ENCODE results near the gene TMEM170A. TPM values are rescaled to one million over a fixed set of nuclear protein-coding genes. Genes with fewer than 3 reads are reported as not detected.

Gene TMEM170A
- polyA plus RNA-seq, 1 donor: 50.1 TPM

- DNase-seq: no peak
Measured at GRCh38 chr16:75482434-75483205, 18.1 kb upstream of the TMEM170A start.

GRCh38 chr16:75481475-75481874, 17.0 kb upstream of the TMEM170A start:
- DNase-seq: no peak

- no peak for DNase-seq
Measured at GRCh38 chr16:75479421-75479990, 15.0 kb upstream of the TMEM170A start.

DNA sequence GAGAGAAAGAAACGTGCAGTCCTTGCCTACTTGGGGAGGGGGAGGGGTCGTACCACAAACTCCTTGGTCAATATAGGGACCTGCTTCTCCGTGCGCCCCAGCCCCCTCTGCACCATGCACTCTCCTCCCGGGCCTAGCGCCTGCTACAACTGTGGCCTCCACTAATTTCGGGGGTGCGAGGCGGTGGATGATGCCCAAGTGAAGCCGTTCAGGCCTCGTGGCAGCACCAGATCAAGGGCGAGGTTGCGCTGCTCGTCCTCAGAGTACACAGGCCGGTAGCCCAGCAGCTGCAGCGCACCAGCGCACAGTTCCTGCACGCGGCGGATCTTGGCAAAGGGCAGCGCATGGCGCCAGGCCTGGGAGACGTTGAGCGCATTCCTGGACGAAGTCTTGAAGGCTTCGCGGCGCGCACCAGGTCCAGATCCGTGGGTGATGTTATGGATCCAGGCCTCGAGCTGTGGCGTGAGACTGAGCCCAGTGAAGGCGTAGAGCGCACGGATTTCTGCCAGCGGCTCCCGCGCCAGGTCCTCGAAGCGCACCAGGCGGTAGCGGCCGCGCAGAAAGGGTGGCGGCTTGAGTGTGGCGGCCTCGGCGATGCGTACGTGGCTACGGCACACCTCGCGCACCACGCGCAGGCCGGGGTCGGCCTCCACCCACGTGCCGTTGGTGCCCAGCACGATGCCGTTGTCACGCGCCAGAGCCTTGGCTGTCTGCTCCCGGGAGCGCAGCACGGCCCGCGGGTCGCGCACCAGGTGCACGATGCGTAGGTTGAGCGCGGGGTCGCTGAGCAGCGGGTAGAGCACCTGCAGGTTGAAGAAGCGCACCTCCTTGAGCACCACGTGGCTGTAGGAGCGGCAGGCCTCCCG, 14.2 kb upstream of the TMEM170A start:
- DNase-seq: no peak

GRCh38 chr16:75477680-75478473, 13.4 kb upstream of the TMEM170A start:
- DNase-seq: no peak

- no peak for DNase-seq
Measured at GRCh38 chr16:75476817-75477216, 12.3 kb upstream of the TMEM170A start.

DNA sequence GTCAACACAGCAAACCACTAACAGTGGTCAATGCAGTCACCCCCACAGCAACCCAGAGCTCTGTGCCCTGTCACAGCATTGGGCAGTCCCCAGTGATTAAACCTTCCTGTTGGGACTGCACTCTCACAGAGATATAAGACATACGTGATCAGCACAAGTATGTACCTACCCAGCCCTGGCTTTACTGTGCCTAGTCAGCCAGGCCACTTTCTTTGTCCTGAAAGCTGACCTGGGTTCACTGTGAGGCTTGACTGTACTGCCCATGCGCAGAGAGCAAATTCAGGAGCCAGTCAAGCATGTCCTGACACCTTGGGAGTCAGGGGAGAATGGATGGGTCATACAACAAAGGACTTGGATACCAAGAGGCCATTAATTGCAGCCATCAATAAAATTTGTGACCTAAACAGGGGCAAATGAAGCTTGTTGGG, 10.9 kb upstream of the TMEM170A start:
- no peak for DNase-seq

- DNase-seq: no peak
Measured at GRCh38 chr16:75472908-75473877, 8.7 kb upstream of the TMEM170A start.

DNA sequence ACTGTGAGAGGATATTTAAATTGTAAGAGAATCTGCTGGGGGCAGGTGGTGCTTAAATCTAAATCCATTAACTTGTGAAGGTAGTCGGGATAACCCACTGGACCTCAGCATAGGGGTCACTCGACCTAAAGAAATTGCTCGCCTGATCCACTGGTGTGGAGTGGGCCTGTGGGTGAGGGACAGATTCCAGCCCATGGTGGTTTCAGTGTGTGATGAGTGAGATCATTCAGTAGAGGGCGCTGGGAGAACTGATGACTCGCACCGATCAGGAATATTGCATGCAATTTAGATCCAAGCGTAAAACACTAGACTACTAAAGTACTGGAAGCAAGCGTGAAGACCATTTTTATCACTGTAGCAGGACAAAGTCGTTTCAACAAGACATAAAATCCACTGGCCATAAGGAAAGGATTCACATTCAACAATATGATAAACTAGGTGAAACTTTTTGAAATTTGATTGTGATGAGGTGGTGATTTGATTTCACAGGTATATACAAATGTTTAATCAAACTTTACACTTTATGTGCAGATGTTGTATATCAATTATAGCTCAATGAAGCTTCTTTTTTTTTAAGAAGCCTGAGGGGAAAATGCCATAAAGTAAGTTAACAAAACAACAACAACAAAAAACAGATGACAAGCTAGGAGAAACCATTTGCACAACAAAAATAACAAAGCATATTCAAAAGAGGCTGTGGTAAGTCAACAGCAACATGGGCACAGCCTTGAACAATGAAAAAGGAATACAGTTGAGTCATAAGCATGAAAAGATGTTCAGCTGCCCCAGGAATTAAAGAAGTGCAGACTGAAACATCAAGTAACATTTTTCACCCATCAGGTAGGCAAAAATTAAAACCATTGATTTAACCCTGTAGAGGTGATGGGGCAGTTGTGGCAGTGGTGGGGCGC, 7.5 kb upstream of the TMEM170A start:
- DNase-seq: peak; percentile 60

DNA sequence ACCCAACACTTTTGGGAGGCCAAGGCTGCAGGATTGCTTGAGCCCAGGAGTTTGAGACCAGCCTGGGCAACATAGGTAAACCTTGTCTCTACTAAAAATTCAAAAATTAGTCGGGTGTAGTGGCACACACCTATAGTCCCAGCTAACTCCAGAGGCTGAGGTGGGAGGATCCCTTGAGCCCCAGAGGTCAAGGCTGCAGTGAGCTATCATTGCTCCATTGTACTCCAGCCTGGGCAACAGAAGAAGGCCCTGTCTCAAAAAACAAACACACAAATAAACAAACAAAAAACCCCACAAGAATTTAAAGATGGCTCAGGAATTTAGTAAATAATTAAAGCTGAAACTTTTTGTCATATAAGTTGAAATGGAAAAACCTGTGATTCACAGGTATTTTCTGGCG, 2.3 kb upstream of the TMEM170A start:
- no peak for DNase-seq

DNA sequence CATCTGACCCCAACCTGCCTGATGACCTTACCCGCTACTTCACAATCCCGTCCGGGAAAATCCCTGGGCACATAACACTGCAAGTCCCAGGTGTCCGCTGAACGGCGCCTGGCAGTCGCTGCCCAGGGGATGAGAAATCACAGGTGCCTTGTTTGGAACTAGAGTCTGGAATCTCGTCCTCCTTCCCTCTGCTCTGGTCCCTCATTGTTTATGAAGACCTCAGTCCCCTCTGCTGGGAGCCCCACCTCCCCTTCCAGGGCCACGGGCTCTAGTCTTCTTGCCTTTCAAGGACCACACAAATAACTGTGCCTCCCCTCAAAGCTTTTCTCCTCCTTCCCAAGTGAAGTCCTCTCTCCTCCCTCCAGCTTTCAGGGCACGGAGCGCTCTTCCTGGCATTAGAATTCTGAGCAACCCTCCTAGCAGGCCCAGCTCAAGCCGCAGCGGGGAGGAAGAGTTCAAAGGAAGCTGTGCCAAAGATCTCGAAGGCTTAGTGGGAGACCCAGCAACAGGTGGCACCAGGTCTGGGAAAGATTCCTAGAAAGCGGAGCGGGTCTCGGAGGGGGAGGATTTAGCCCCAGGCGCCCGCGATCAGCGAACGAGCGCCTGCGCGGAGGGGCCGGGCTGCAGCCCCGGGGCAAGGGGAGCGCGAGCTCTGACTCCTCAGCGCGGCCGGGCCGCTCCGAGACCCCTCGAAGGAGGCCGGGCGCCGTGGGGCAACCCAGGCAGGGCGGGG, 934 bp downstream of the TMEM170A start:
- DNase-seq: peak; percentile 48

GRCh38 chr16:75462806-75463205, 1.7 kb downstream of the TMEM170A start:
- no peak for DNase-seq

GRCh38 chr16:75461575-75461974, 2.9 kb downstream of the TMEM170A start:
- DNase-seq: no peak

- DNase-seq: no peak
Measured at GRCh38 chr16:75460446-75460845, 4.0 kb downstream of the TMEM170A start.

GRCh38 chr16:75459691-75460090, 4.8 kb downstream of the TMEM170A start:
- DNase-seq: no peak

GRCh38 chr16:75458439-75458838, 6.0 kb downstream of the TMEM170A start:
- no peak for DNase-seq

DNA sequence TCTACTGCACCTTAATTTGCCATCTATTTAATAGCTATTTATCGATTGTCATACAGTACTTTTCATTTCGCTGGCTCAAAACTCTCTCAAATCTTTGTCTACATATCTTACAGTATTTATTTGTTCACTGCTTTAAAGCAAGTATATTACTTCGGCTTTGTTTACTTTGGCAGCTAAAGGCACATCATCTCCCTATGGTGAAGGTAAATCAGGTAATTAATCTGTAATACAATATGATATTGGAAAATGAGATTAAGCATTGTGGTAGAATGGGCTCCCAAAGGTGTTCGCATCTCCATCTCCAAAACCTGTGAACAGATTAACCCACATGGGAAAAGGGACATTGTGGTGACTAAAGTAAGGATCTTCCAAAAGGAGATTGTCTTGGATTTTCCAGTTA, 6.5 kb downstream of the TMEM170A start:
- DNase-seq: no peak

DNA sequence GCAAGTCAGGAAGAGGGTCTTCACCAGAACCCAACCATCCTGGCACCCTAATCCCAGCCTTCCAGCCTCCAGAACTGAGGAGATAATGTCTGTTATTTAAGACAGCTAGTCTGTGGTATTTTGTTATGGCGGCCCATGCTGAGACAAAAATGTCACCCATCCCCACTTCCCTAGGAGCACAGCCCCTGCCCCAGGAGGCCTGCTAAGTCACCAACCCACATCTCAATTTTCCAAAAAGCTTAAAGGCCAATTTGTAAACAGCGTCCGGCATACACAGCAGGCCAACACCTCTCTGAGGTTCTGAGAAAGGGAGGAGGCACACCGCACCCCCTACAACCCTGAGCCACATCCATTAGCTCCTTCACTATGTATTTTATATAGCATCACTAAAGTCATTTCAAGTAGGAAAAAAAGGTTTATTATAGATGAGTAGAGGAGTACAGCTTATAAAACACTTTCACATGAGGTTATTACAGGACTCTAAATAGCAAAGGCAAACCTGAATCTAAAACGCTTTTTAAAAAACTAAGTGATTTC, 6.9 kb downstream of the TMEM170A start:
- no peak for DNase-seq

GRCh38 chr16:75456971-75457370, 7.5 kb downstream of the TMEM170A start:
- no peak for DNase-seq

Measured in left kidney (tissue), 2 donors.